K562 (cell line): Measurements from ENCODE around the gene KRTAP1-1. TPM values are rescaled to one million over a fixed set of nuclear protein-coding genes. Genes with fewer than 3 reads are reported as not detected.

Experiments
- ATAC-seq: fragments of 200-7000 bp; cut with Tn5 transposase; 3 replicates; pipeline ENCODE4 v1.9.1; 2020; ENCODE audit warnings: moderate library complexity
- BruUV-seq: library from RNA; stranded (reverse); fragments of 400-500 nt; replicated peaks from 2 replicates; lab custom pipeline; 2021; lab: Mats Ljungman, UMichigan
- CTCF ChIA-PET: fragments of 300-600 bp; formaldehyde crosslinking; extraction: SDS; loops from one replicate; lab custom pipeline; 2021; ENCODE audit warnings: low intra/inter-chr PET ratio; lab: Yijun Ruan, JAX
- POLR2A ChIA-PET: fragments of 300-600, 350-650 bp; sonication (Branson Sonifier 250); formaldehyde crosslinking; extraction: SDS; loops from one replicate; lab custom pipeline; 2021; ENCODE audit warnings: antibody characterized with exemption, inconsistent platforms; lab: Yijun Ruan, JAX
- DNase-seq, 4 experiments: peaks; one replicate each; pipeline versions ENCODE4 v3.0.0 to v3.0.0-alpha.2; 2011 to 2018; ENCODE audit warnings: low spot score in 3 of 4, mixed read lengths in 3 of 4; ENCODE audit errors: extremely low read depth in 1 of 4
- FAIRE-seq: peaks from 2 replicates; lab custom pipeline; 2011; peaks lifted over from hg19 to GRCh38; lab: Jason Lieb, UNC
- H2AFZ ChIP-seq: 2 replicates; pipeline ENCODE4 v1.6.0; 2011; ENCODE audit warnings: low read depth, low read length, control low read depth, inconsistent platforms
- H3K27ac ChIP-seq: fragments of 200-600 bp; 3 replicates; pipeline ENCODE4 v1.8.0; 2011; ENCODE audit warnings: low read depth, mild to moderate bottlenecking, control low read depth, inconsistent platforms, low read length, moderate library complexity, mixed read lengths; ENCODE audit errors: extremely low read depth
- H3K27me3 ChIP-seq, 2 experiments: fragments of 300-600 bp in 1 of 2; 2 replicates in 1 of 2; 3 replicates in 1 of 2; pipeline versions ENCODE4 v1.6.0 to v1.8.0; 2011; ENCODE audit warnings: inconsistent platforms in 2 of 2, low read length in 2 of 2, mild to moderate bottlenecking in 1 of 2, mixed read lengths in 1 of 2, moderate library complexity in 1 of 2; ENCODE audit not compliant: control insufficient read depth in 2 of 2, insufficient read depth in 2 of 2
- H3K36me3 ChIP-seq: fragments of 300-600 bp; 3 replicates; pipeline ENCODE4 v1.8.0; 2011; ENCODE audit warnings: mild to moderate bottlenecking, low read length, inconsistent platforms; ENCODE audit not compliant: control insufficient read depth, insufficient read depth
- H3K4me1 ChIP-seq, 2 experiments: fragments of 200-600 bp in 1 of 2; replicated peaks in 1 of 2; 2 replicates in 1 of 2; 3 replicates in 1 of 2; pipeline versions ENCODE4 v1.5.1 to v1.8.0; 2011; ENCODE audit warnings: inconsistent platforms in 2 of 2, low read length in 2 of 2, mild to moderate bottlenecking in 1 of 2, mixed read lengths in 1 of 2, moderate library complexity in 1 of 2; ENCODE audit not compliant: control insufficient read depth in 2 of 2, insufficient read depth in 2 of 2
- H3K4me2 ChIP-seq: 2 replicates; pipeline ENCODE4 v1.6.1; 2011; ENCODE audit warnings: low read length, control low read depth, inconsistent platforms, mixed read lengths; ENCODE audit not compliant: insufficient read depth
- H3K4me3 ChIP-seq: fragments of 200-600 bp; sonication (generic), shearing (Covaris generic); 2 replicates; pipeline ENCODE4 v1.5.1; 2016; ENCODE audit warnings: control low read depth, inconsistent platforms
- H3K79me2 ChIP-seq: fragments of 200-600 bp; 3 replicates; pipeline ENCODE4 v1.8.0; 2011; ENCODE audit warnings: low read length, inconsistent platforms; ENCODE audit not compliant: control insufficient read depth, insufficient read depth
- H3K9ac ChIP-seq, 2 experiments: 2 replicates each; pipeline versions ENCODE4 v1.6.0 to v1.6.1; 2011; ENCODE audit warnings: low read depth in 2 of 2, low read length in 2 of 2, control low read depth in 1 of 2, inconsistent platforms in 1 of 2, mild to moderate bottlenecking in 1 of 2, mixed read lengths in 1 of 2; ENCODE audit not compliant: insufficient read depth in 1 of 2
- H3K9me1 ChIP-seq: one replicate; pipeline ENCODE4 v1.6.0; 2011; ENCODE audit warnings: inconsistent platforms, mild to moderate bottlenecking, low read length, moderate library complexity; ENCODE audit not compliant: control insufficient read depth, insufficient read depth
- H3K9me3 ChIP-seq: replicated peaks from 2 replicates; pipeline ENCODE4 v1.5.1; 2011; ENCODE audit warnings: low read depth, low read length, inconsistent platforms; ENCODE audit not compliant: control insufficient read depth, insufficient read depth
- H4K20me1 ChIP-seq: replicated peaks from 2 replicates; pipeline ENCODE4 v1.6.1; 2011; ENCODE audit warnings: low read length, inconsistent platforms, mixed read lengths; ENCODE audit not compliant: control insufficient read depth, insufficient read depth
- BMI1 ChIP-seq: fragments of 150-350 bp; IDR thresholded peaks from 2 replicates; pipeline ENCODE4 v1.6.1; 2014; ENCODE audit warnings: low read length
- E2F3 ChIP-seq: fragments of 250-450 bp; sonication (Bioruptor Pico); IDR thresholded peaks from 2 replicates; pipeline ENCODE4 v1.4.0; 2020; ENCODE audit warnings: mild to moderate bottlenecking
- FOXP1 ChIP-seq: sonication (generic); formaldehyde crosslinking; IDR thresholded peaks from 2 replicates; pipeline ENCODE4 v1.8.0; 2022; ENCODE audit warnings: mild to moderate bottlenecking, missing genetic modification reagents
- PTRF ChIP-seq: fragments of 450-650 bp; IDR thresholded peaks from 2 replicates; pipeline ENCODE4 v1.6.1; 2016; ENCODE audit warnings: mild to moderate bottlenecking, missing genetic modification characterization, missing compliant biosample characterization
- SETDB1 ChIP-seq: IDR thresholded peaks from one replicate; pipeline ENCODE4 v1.6.1; 2012; ENCODE audit warnings: low read length, control low read depth, inconsistent platforms
- SUPT5H ChIP-seq: fragments of 450-650 bp; IDR thresholded peaks from 2 replicates; pipeline ENCODE4 v1.6.1; 2016
- TCF7L2 ChIP-seq: fragments of 150-350 bp; IDR thresholded peaks from 2 replicates; pipeline ENCODE4 v1.6.1; 2016; ENCODE audit warnings: low read depth, mild to moderate bottlenecking, low read length, moderate library complexity
- ZNF124 ChIP-seq: sonication (generic); formaldehyde crosslinking; IDR thresholded peaks from 2 replicates; pipeline ENCODE4 v1.8.1; 2022; ENCODE audit warnings: missing genetic modification reagents
- ZNF253 ChIP-seq: fragments of 250-450 bp; sonication (Bioruptor Pico); conservative IDR thresholded peaks from 2 replicates; pipeline ENCODE4 v1.6.1; 2021; ENCODE audit warnings: mild to moderate bottlenecking
- WGBS: fragments of 100-300 bp; shearing (Covaris generic); methylation state at CpG from one replicate; pipeline ENCODE4 v1.1.6; 2016; ENCODE audit warnings: low coverage, mixed read lengths; ENCODE audit not compliant: insufficient coverage; ENCODE audit errors: missing lambda C conversion rate; 5-methylcytosine and 5-hydroxymethylcytosine counted together
- in situ Hi-C: fragments of 300-500 bp; cut with MboI; formaldehyde crosslinking; loops from 4 replicates; pipeline ENCODE4 v1.15.0; 2018; ENCODE audit warnings: inconsistent platforms, mixed read lengths
- intact Hi-C: fragments of 100-400 bp; cut with micrococcal nuclease; formaldehyde crosslinking; loops from 2 replicates; pipeline ENCODE4 v1.14.2; 2022
- polyA plus RNA-seq, 8 experiments: library from polyadenylated mRNA; depleted of rRNA in 4 of 8; stranded (reverse) in 5 of 8; unstranded in 3 of 8; fragments of >200 nt; fragmentation: Nextera tagmentation in 2 of 8; fragmentation: Illumina TruSeq in 1 of 8; extraction: Ambion mirVana in 2 of 8; extraction: Trizol in 1 of 8; gene quantifications; 2 replicates each; pipeline versions ENCODE4 v1.2.1 to v1.2.3, GENCODE V29; 2011 to 2014; ENCODE audit warnings: inconsistent platforms in 1 of 8, missing spikeins in 1 of 8
- total RNA-seq, 7 experiments: library from RNA; depleted of rRNA in 6 of 7; stranded (reverse); fragments of >200 nt in 6 of 7; fragmentation: Illumina TruSeq in 2 of 7; extraction: Trizol in 2 of 7; gene quantifications; 2 replicates each; pipeline versions ENCODE4 v1.2.1 to v1.2.3, GENCODE V29; 2011 to 2021; ENCODE audit warnings: low replicate concordance in 1 of 7
- TF ChIP-seq, protein P1 (sequence below): fragments of 250-450 bp; sonication (Bioruptor Pico); IDR thresholded peaks from 2 replicates; pipeline ENCODE4 v1.6.1; 2021; ENCODE audit warnings: mild to moderate bottlenecking
- TF ChIP-seq, protein P2 (sequence below): IDR thresholded peaks from 2 replicates; pipeline ENCODE4 v1.6.1; 2014; ENCODE audit warnings: antibody characterized with exemption
- TF ChIP-seq, protein P3 (sequence below): sonication (generic); formaldehyde crosslinking; IDR thresholded peaks from 2 replicates; pipeline ENCODE4 v1.8.0; 2022; ENCODE audit warnings: mild to moderate bottlenecking, missing genetic modification reagents
- TF ChIP-seq, protein P4 (sequence below): IDR thresholded peaks from 2 replicates; pipeline ENCODE4 v1.6.1; 2011; ENCODE audit warnings: borderline replicate concordance, low read depth, mild to moderate bottlenecking, moderate library complexity, low read length; ENCODE audit not compliant: insufficient read depth, poor library complexity, severe bottlenecking
- TF ChIP-seq, protein P5 (sequence below): fragments of 250-450 bp; sonication (Bioruptor Pico); IDR thresholded peaks from 2 replicates; pipeline ENCODE4 v1.8.0; 2022; ENCODE audit warnings: inconsistent platforms, mild to moderate bottlenecking, moderate library complexity, borderline replicate concordance

KRTAP1-1 gene
- total and polyA plus RNA-seq, 9 of the 15 experiments (the other 6 are each of a cell fraction or from before 2014, with no cell fraction given), result not detected

DNA sequence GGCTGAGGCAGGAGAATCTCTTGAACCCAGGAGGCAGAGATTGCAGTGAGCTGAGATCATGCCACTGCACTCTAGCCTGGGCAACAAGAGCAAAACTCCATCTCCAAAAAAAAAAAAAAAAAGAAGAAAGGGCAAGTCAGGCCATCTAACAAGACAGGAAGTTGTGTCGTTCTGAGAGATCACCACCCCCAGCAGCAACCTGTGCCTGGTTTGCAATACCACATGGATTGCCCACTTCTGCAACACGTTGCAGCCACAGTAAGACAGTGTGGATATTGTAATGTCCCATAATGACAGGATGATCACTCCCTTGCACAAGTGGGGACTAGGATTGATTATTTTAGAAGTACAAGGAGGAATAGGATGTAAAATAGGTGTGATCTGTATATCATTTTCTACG lies 27.8 kb upstream of the KRTAP1-1 start:
- Histone ChIP-seq H3K4me3 (no peak overlapping the region), H4K20me1 (no peaks in the 10 kb centered on the region), H3K4me1 (peaks cover 0 to 5% of the 10 kb centered on the region in 2 experiments; a peak in 2 of 5 replicates), H3K27me3 (no peaks in the 10 kb centered on the region; a peak in 1 of 5 replicates), H3K9me3 (no peaks in the 10 kb centered on the region), H3K27ac (no peak overlapping the region), H3K4me2 (no peak overlapping the region), H3K79me2 (no peaks in the 10 kb centered on the region), H3K36me3 (no peaks in the 10 kb centered on the region), H3K9ac (no peak overlapping the region), H2AFZ (no peak overlapping the region), H3K9me1 (no peaks in the 10 kb centered on the region)
- POLR2A ChIA-PET, result interaction anchor here (0.6 kb wide), 1 partner anchor 335 kb away, joined by 3 read pairs; no protein-coding TSS in a partner anchor
- 3% methylated on average over 3 of the region's 3 CpGs for WGBS
- ATAC-seq (no peak), DNase-seq (no peak), FAIRE-seq (no peak)
- CTCF ChIA-PET, result no interaction called here
- in situ Hi-C loops (no loop called here), intact Hi-C loops (no loop called here)
- no TSS peak for BruUV-seq
- TF ChIP-seq TCF7L2 (no peak), E2F3 (CRISPR knock-in tag) (no peak), BMI1 (no peak), SETDB1 (no peak), SUPT5H (no peak), PTRF (tag) (no peak), FOXP1 (CRISPR knock-in tag) (no peak), ZNF124 (CRISPR knock-in tag) (no peak), ZNF253 (CRISPR knock-in tag) (no peak)
- TF ChIP-seq, protein P1, sequence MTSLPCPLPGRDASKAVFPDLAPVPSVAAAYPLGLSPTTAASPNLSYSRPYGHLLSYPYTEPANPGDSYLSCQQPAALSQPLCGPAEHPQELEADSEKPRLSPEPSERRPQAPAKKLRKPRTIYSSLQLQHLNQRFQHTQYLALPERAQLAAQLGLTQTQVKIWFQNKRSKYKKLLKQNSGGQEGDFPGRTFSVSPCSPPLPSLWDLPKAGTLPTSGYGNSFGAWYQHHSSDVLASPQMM (CRISPR knock-in tag), result no peak
- TF ChIP-seq, protein P2, sequence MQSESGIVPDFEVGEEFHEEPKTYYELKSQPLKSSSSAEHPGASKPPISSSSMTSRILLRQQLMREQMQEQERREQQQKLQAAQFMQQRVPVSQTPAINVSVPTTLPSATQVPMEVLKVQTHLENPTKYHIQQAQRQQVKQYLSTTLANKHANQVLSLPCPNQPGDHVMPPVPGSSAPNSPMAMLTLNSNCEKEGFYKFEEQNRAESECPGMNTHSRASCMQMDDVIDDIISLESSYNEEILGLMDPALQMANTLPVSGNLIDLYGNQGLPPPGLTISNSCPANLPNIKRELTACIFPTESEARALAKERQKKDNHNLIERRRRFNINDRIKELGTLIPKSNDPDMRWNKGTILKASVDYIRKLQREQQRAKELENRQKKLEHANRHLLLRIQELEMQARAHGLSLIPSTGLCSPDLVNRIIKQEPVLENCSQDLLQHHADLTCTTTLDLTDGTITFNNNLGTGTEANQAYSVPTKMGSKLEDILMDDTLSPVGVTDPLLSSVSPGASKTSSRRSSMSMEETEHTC, result no peak
- TF ChIP-seq, protein P3, sequence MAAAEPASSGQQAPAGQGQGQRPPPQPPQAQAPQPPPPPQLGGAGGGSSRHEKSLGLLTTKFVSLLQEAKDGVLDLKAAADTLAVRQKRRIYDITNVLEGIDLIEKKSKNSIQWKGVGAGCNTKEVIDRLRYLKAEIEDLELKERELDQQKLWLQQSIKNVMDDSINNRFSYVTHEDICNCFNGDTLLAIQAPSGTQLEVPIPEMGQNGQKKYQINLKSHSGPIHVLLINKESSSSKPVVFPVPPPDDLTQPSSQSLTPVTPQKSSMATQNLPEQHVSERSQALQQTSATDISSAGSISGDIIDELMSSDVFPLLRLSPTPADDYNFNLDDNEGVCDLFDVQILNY (CRISPR knock-in tag), result no peak
- TF ChIP-seq, protein P4, sequence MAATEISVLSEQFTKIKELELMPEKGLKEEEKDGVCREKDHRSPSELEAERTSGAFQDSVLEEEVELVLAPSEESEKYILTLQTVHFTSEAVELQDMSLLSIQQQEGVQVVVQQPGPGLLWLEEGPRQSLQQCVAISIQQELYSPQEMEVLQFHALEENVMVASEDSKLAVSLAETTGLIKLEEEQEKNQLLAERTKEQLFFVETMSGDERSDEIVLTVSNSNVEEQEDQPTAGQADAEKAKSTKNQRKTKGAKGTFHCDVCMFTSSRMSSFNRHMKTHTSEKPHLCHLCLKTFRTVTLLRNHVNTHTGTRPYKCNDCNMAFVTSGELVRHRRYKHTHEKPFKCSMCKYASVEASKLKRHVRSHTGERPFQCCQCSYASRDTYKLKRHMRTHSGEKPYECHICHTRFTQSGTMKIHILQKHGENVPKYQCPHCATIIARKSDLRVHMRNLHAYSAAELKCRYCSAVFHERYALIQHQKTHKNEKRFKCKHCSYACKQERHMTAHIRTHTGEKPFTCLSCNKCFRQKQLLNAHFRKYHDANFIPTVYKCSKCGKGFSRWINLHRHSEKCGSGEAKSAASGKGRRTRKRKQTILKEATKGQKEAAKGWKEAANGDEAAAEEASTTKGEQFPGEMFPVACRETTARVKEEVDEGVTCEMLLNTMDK, result no peak
- TF ChIP-seq, protein P5, sequence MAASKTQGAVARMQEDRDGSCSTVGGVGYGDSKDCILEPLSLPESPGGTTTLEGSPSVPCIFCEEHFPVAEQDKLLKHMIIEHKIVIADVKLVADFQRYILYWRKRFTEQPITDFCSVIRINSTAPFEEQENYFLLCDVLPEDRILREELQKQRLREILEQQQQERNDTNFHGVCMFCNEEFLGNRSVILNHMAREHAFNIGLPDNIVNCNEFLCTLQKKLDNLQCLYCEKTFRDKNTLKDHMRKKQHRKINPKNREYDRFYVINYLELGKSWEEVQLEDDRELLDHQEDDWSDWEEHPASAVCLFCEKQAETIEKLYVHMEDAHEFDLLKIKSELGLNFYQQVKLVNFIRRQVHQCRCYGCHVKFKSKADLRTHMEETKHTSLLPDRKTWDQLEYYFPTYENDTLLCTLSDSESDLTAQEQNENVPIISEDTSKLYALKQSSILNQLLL (CRISPR knock-in tag), result no peak
